Coronary artery (tissue), 2 donors: ENCODE data around the gene EHMT1.

Experiments
- DNase-seq: peaks from one replicate; pipeline ENCODE4 v3.0.0-alpha.2; 2017; ENCODE audit warnings: low spot score
- H3K27ac ChIP-seq, 2 donors: fragments of 200-600 bp; sonication (generic); one replicate each; pipeline ENCODE4 v1.5.1; 2016 to 2019
- H3K4me3 ChIP-seq: fragments of 200-600 bp; sonication (generic); 2 replicates; pipeline ENCODE4 v1.5.1; 2016; ENCODE audit warnings: mild to moderate bottlenecking, moderate library complexity
- CTCF ChIP-seq: fragments of 200-600 bp; sonication (generic); IDR thresholded peaks from one replicate; pipeline ENCODE4 v1.5.1; 2019; ENCODE audit warnings: antibody characterized with exemption

EHMT1 gene

DNA sequence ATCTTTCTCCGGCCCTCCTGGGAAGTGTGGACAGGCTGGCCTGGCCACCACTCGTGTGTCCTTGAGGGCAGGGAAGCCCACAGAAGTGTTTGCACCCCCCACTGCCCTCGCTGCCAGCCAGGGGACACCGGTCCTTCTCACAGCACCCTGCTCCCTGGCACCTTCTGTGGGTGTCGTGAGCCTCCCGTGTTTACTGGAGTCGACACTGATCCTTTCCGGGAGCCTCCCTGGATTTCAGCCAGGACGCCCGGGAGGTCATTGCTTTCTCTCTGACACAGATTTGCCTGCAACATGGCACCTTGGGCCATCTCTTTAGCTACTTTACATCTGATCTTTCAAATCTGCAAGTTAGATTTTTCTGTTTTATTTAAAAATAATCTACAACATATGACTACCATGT, 138.3 kb downstream of the EHMT1 start:
- Histone ChIP-seq H3K4me3 (no peak overlapping the region), H3K27ac (no peak overlapping the region)
- TF ChIP-seq CTCF: no peak
- no peak for DNase-seq

- no peak for TF ChIP-seq CTCF
- Histone ChIP-seq H3K27ac (no peak overlapping the region), H3K4me3 (no peak overlapping the region)
- DNase-seq: no peak
These were observed 138.8 kb downstream of the EHMT1 start for GRCh38 chr9:137757613-137758029.

DNA sequence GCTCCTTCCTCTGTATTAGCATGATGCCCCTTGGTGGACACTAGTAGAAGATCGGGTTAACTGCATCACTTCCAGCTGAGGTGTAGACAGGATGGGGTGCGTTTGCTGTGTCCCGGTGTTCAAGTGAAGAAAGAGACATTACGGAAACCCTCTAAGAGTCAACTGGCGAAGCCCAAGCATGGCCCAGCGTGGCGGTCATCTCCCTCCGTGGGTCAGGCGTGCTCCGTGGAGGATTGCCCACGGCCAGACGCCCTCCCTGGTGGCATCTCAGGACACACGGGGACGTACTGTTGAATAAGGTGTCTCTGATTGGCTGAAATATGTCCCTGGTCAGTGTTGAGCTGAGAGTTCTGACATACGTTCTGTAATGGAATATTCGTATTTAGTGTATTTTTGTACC, 139.3 kb downstream of the EHMT1 start:
- H3K4me3 ChIP-seq: no peak overlapping the region
- TF ChIP-seq CTCF: no peak
- no peak overlapping the region for H3K27ac ChIP-seq
- no peak for DNase-seq

DNA sequence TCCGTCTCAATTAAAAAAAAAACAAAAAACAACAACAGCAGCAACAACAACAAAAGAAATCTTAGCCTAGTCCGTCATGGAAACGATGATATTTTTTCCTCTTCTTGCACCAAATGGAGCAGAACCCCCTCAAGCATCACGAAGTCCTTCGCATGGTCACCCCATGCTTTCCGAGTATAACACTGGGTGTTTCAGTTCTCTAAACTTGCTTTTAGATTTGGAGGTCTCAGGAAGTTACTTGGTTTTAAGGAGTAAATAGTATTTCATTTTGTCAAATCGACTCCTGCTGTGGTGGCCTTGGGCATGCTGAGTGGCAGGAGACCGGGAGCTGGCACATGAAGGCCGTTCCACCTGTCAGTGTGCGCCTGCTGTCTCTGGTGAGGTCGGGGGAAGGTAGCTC, 140.3 kb downstream of the EHMT1 start:
- Histone ChIP-seq H3K4me3 (no peak overlapping the region), H3K27ac (no peak overlapping the region)
- DNase-seq: no peak
- no peak for TF ChIP-seq CTCF

DNA sequence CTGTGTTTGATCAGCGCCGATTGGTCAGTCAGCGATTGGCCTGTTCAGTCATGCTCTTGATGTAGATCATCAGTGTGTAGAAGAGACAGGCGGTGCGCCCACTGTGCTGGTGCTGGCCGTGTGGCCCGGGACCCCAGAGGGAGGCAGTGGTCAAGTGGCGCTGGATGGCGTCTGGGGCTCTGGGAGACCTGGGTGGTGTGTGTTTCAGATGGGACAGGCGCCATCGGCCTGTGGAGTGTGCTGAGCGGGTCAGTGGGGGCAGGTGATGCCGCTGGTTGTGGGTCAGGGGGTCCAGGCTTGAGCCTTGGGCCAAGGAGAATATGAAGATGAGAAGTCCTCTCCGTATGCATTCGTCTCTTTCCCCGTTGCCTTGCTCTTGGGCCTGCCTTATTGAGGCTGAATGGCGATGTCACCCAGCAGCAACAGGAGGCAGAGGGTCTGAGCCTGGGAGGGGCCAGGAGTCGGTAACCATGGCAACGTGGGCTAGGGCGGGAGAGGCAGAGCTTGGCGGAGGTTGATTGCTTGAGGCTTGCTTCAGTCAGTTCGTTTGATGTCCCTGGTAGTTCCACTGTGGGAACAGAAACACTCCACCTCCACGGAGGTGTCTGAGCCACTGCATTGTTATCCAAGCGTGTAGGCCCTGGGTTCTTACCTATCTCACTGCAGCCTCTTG, 141.0 kb downstream of the EHMT1 start:
- no peak for DNase-seq
- Histone ChIP-seq H3K27ac (no peak overlapping the region), H3K4me3 (no peak overlapping the region)
- no peak for TF ChIP-seq CTCF

GRCh38 chr9:137760426-137760825, 141.6 kb downstream of the EHMT1 start:
- no peak overlapping the region for H3K4me3 ChIP-seq
- H3K27ac ChIP-seq: no peak overlapping the region
- TF ChIP-seq CTCF: no peak

GRCh38 chr9:137761032-137761431, 142.2 kb downstream of the EHMT1 start:
- Histone ChIP-seq H3K4me3 (no peak overlapping the region), H3K27ac (no peak overlapping the region)
- DNase-seq: no peak
- TF ChIP-seq CTCF: no peak

More at GRCh38 chr9:137760426-137760825, 141.6 kb downstream of the EHMT1 start:
- no peak for DNase-seq
